Liver (tissue), 9 donors: ENCODE results near the gene EHD1. TPM values are rescaled to one million over a fixed set of nuclear protein-coding genes. Genes with fewer than 3 reads are reported as not detected.

Experiments
- DNase-seq: peaks from one replicate; pipeline ENCODE4 v3.0.0-alpha.2; 2017; ENCODE audit warnings: low spot score
- H3K27ac ChIP-seq, 2 donors: one replicate each; pipeline ENCODE4 v1.7.0; 2013; ENCODE audit warnings: inconsistent platforms in 2 of 2, low read length in 2 of 2, control low read depth in 1 of 2, low read depth in 1 of 2, mild to moderate bottlenecking in 1 of 2
- H3K27me3 ChIP-seq, 4 donors: one replicate each; pipeline versions ENCODE4 v1.6.1 to v1.7.0; 2013; ENCODE audit warnings: low read length in 3 of 4, inconsistent platforms in 1 of 4, mild to moderate bottlenecking in 1 of 4, moderate library complexity in 1 of 4; ENCODE audit not compliant: control insufficient read depth in 4 of 4, insufficient read depth in 4 of 4
- H3K36me3 ChIP-seq, 4 donors: one replicate each; pipeline versions ENCODE4 v1.6.1 to v1.7.0; 2013; ENCODE audit warnings: low read length in 3 of 4, mild to moderate bottlenecking in 3 of 4, low read depth in 1 of 4, moderate library complexity in 1 of 4; ENCODE audit not compliant: control insufficient read depth in 4 of 4, insufficient read depth in 3 of 4
- H3K4me1 ChIP-seq, 4 donors: one replicate each; pipeline versions ENCODE4 v1.6.1 to v1.7.0; 2013; ENCODE audit warnings: low read length in 3 of 4, mild to moderate bottlenecking in 3 of 4, moderate library complexity in 1 of 4; ENCODE audit not compliant: control insufficient read depth in 4 of 4, insufficient read depth in 4 of 4
- H3K4me3 ChIP-seq, 3 donors: one replicate each; pipeline versions ENCODE4 v1.6.1 to v1.7.0; 2013; ENCODE audit warnings: low read length in 3 of 3, control low read depth in 1 of 3, low read depth in 1 of 3, mild to moderate bottlenecking in 1 of 3
- H3K9ac ChIP-seq, 2 donors: one replicate each; pipeline ENCODE4 v1.7.0; 2013; ENCODE audit warnings: low read length in 2 of 2, mild to moderate bottlenecking in 2 of 2, moderate library complexity in 2 of 2, control low read depth in 1 of 2, low read depth in 1 of 2
- H3K9me3 ChIP-seq, 4 donors: one replicate each; pipeline versions ENCODE4 v1.6.1 to v1.7.0; 2013; ENCODE audit warnings: low read length in 3 of 4; ENCODE audit not compliant: control insufficient read depth in 4 of 4
- ATF3 ChIP-seq: IDR thresholded peaks from 2 replicates; pipeline ENCODE4 v1.6.1; 2016; ENCODE audit warnings: antibody characterized with exemption
- CTCF ChIP-seq: fragments of 150-350 bp; IDR thresholded peaks from 2 replicates; pipeline ENCODE4 v1.5.1; 2017; ENCODE audit warnings: improper control_type of control experiment, low read depth, low read length; ENCODE audit not compliant: missing input control
- EGR1 ChIP-seq, 2 donors: IDR thresholded peaks; 2 replicates each; pipeline ENCODE4 v1.6.1; 2016 to 2018; ENCODE audit warnings: antibody characterized with exemption in 2 of 2, low read depth in 2 of 2
- FOXA2 ChIP-seq: IDR thresholded peaks from 2 replicates; pipeline ENCODE4 v1.6.1; 2016; ENCODE audit warnings: antibody characterized with exemption
- HNF4A ChIP-seq, 2 donors: conservative IDR thresholded peaks; 2 replicates each; pipeline ENCODE4 v1.6.1; 2016; ENCODE audit warnings: antibody characterized with exemption in 2 of 2, mild to moderate bottlenecking in 2 of 2
- JUND ChIP-seq, 2 donors: IDR thresholded peaks; 2 replicates each; pipeline ENCODE4 v1.6.1; 2016; ENCODE audit warnings: antibody characterized with exemption in 2 of 2
- MAX ChIP-seq: IDR thresholded peaks from 2 replicates; pipeline ENCODE4 v1.6.1; 2016; ENCODE audit warnings: antibody characterized with exemption
- NR2F2 ChIP-seq: IDR thresholded peaks from 2 replicates; pipeline ENCODE4 v1.6.1; 2016; ENCODE audit warnings: antibody characterized with exemption
- RAD21 ChIP-seq, 2 donors: IDR thresholded peaks; 2 replicates each; pipeline ENCODE4 v1.6.1; 2016; ENCODE audit warnings: antibody characterized with exemption in 2 of 2, mild to moderate bottlenecking in 2 of 2
- RXRA ChIP-seq, 2 donors: IDR thresholded peaks; 2 replicates each; pipeline ENCODE4 v1.6.1; 2017 to 2018; ENCODE audit warnings: antibody characterized with exemption in 2 of 2, mild to moderate bottlenecking in 1 of 2
- SP1 ChIP-seq: IDR thresholded peaks from 2 replicates; pipeline ENCODE4 v1.6.1; 2018; ENCODE audit warnings: antibody characterized with exemption, mild to moderate bottlenecking
- YY1 ChIP-seq: IDR thresholded peaks from 2 replicates; pipeline ENCODE4 v1.6.1; 2016; ENCODE audit warnings: antibody characterized with exemption, mild to moderate bottlenecking
- ZBTB33 ChIP-seq: IDR thresholded peaks from 2 replicates; pipeline ENCODE4 v1.6.1; 2016; ENCODE audit warnings: antibody characterized with exemption
- WGBS: extraction: QIAGEN DNeasy Blood & Tissue Kit; methylation state at CpG from one replicate; pipeline ENCODE4 v1.1.7; 2013; 5-methylcytosine and 5-hydroxymethylcytosine counted together
- polyA plus RNA-seq, 2 donors: library from polyadenylated mRNA; stranded (reverse) in 1 of 2; unstranded in 1 of 2; fragments of 200-250 nt in 1 of 2; fragments of >200 nt in 1 of 2; fragmentation: Nextera tagmentation in 1 of 2; extraction: Ambion mirVana in 1 of 2; gene quantifications; one replicate each; pipeline versions ENCODE4 v1.2.1 to v1.2.3, GENCODE V29; 2013 to 2015
- total RNA-seq, 2 donors: library from RNA; depleted of rRNA; stranded (reverse); fragments of >200 nt; gene quantifications; one replicate each; pipeline ENCODE4 v1.2.3, GENCODE V29; 2014
- TF ChIP-seq, protein P1 (sequence below): IDR thresholded peaks from 2 replicates; pipeline ENCODE4 v1.6.1; 2016; ENCODE audit warnings: antibody characterized with exemption, mild to moderate bottlenecking
- donor health status: healthy.
- donor health status: healthy.
- donor health status: healthy.
- donor health status: healthy.
- donor health status: healthy.

EHD1 gene
- total and polyA plus RNA-seq, 4 donors = 8.3 to 36.4 (median 19.2) TPM

DNA sequence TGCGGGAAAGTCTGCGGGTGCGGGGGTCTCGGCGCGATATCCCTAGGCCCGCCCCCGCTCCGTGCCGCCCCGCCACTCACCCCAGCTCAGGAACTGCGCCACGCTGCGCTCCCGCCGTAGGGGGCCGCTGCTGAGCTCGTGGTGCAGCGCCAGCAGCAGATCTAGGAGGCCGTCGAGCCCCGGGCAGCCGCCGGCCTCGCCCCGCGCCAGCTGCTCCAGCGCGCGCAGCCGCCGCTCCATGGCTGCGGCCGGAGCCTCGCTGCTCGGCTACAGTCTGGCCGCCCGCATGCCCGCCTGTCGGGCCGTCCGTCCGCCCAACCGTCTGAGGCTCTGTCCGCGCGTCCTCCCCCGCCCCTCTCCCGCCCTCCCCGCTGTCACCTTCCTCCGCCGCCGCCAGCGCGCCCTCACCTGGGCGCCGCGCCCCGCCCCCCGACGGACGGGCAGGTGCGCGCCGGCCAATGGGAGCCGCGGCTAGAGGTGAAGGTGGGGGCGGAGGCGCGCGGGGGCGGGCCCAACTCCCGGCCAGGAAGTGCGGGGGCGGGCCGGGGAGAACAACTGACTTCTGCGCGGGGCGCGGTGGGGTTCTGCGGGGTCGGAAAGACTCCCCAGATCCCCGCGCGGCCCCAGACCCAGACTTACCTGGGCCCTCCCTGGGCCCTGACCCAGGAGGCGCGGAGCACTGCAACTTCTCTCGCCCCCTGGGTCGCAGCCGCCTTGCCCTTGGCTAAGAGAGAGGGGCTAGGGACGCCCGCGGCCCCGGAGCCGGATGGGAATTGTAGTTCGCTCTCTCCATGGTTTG is 33.9 kb downstream of the EHD1 start, which contains the start of gene CDC42BPG (continued):
- TF ChIP-seq YY1 = no peak
- TF ChIP-seq FOXA2 = no peak

DNA sequence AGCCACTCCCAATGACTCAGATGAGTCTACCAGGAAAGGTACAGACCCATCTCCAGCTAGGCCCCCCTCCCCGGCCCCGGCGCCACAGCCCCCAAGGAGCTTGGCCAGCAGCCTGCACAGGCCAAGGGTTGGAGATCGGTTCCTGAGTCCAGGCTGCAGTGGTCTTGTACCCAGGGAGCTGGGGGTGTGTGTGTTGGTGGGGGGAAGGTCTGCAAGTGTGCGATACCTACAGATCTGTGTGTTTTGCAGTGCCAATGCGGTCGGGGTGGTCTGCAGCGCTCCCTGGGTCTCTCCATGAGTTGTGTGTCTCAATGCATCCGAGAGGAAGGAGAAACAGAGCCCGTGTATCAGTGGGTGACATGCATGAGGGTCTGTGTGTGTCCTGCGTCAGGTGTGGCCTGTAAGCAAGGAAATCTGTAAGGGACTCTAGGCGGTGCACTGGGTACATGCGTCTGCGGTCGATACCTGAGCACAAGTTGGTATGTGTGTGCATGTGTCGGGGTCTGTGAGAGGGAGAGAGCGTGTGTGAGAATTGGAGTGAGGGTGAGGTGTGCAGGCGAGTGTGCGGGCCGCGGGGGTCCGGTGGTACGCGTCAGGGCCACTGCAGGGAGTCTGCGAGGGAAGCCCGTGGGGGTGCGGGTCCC is 34.6 kb downstream of the EHD1 start:
- H3K27ac ChIP-seq = no peak overlapping the region
- peaks cover 8 to 23% (median 18%) of the 10 kb centered on the region in 4 donors for H3K4me1 ChIP-seq
- no peak overlapping the region for H3K9ac ChIP-seq
- H3K9me3 ChIP-seq = no peaks in the 10 kb centered on the region
- TF ChIP-seq ATF3 (no peak), HNF4A (conservative IDR thresholded peaks at IDR 0.05) (no peak), ZBTB33 (no peak), RAD21 (IDR thresholded peaks at IDR 0.05) (no peak), YY1 (no peak), FOXA2 (no peak), SP1 (no peak), NR2F2 (no peak), JUND (IDR thresholded peaks at IDR 0.05) (no peak), CTCF (no peak), MAX (no peak), RXRA (IDR thresholded peaks at IDR 0.05) (no peak), EGR1 (IDR thresholded peaks at IDR 0.05; ENCODE audit: low read depth in 2 of 2) (no peak)
- TF ChIP-seq, protein P1, sequence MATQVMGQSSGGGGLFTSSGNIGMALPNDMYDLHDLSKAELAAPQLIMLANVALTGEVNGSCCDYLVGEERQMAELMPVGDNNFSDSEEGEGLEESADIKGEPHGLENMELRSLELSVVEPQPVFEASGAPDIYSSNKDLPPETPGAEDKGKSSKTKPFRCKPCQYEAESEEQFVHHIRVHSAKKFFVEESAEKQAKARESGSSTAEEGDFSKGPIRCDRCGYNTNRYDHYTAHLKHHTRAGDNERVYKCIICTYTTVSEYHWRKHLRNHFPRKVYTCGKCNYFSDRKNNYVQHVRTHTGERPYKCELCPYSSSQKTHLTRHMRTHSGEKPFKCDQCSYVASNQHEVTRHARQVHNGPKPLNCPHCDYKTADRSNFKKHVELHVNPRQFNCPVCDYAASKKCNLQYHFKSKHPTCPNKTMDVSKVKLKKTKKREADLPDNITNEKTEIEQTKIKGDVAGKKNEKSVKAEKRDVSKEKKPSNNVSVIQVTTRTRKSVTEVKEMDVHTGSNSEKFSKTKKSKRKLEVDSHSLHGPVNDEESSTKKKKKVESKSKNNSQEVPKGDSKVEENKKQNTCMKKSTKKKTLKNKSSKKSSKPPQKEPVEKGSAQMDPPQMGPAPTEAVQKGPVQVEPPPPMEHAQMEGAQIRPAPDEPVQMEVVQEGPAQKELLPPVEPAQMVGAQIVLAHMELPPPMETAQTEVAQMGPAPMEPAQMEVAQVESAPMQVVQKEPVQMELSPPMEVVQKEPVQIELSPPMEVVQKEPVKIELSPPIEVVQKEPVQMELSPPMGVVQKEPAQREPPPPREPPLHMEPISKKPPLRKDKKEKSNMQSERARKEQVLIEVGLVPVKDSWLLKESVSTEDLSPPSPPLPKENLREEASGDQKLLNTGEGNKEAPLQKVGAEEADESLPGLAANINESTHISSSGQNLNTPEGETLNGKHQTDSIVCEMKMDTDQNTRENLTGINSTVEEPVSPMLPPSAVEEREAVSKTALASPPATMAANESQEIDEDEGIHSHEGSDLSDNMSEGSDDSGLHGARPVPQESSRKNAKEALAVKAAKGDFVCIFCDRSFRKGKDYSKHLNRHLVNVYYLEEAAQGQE = no peak
- peak overlapping the region in 2 of 3 donors; percentile 42 to 50 for H3K4me3 ChIP-seq
- DNase-seq = no peak
- H3K27me3 ChIP-seq = no peaks in the 10 kb centered on the region
- WGBS = 60% methylated on average over 27 of the region's 27 CpGs
- no peaks in the 10 kb centered on the region for H3K36me3 ChIP-seq
